GM12864 (cell line): ENCODE data around the gene RAP1B.
"Not testable (repeated sequence)": the region's sequence is repeated elsewhere in the genome, so short reads cannot be mapped to it uniquely, and the experiment has no call there.

Experiments
- DNase-seq: peaks from one replicate; pipeline ENCODE4 v3.0.0-alpha.2; 2011; ENCODE audit warnings: low read depth
- H3K4me3 ChIP-seq: 2 replicates; pipeline ENCODE4 v1.5.1; 2011; ENCODE audit warnings: mild to moderate bottlenecking, low read depth, low read length, control low read depth
- TF ChIP-seq, protein P1 (sequence below): IDR thresholded peaks from 2 replicates; pipeline ENCODE4 v1.5.1; 2011; ENCODE audit warnings: low read depth, mild to moderate bottlenecking, moderate library complexity, low read length, control low read depth, inconsistent platforms; ENCODE audit errors: missing control alignments

The RAP1B gene

GRCh38 chr12:68631227-68631626 lies 20.5 kb downstream of the RAP1B start:
- TF ChIP-seq, protein P1, sequence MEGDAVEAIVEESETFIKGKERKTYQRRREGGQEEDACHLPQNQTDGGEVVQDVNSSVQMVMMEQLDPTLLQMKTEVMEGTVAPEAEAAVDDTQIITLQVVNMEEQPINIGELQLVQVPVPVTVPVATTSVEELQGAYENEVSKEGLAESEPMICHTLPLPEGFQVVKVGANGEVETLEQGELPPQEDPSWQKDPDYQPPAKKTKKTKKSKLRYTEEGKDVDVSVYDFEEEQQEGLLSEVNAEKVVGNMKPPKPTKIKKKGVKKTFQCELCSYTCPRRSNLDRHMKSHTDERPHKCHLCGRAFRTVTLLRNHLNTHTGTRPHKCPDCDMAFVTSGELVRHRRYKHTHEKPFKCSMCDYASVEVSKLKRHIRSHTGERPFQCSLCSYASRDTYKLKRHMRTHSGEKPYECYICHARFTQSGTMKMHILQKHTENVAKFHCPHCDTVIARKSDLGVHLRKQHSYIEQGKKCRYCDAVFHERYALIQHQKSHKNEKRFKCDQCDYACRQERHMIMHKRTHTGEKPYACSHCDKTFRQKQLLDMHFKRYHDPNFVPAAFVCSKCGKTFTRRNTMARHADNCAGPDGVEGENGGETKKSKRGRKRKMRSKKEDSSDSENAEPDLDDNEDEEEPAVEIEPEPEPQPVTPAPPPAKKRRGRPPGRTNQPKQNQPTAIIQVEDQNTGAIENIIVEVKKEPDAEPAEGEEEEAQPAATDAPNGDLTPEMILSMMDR: no peak
- H3K4me3 ChIP-seq: no peak overlapping the region
- no peak for DNase-seq

GRCh38 chr12:68632486-68632885 lies 21.8 kb downstream of the RAP1B start:
- DNase-seq: no peak
- H3K4me3 ChIP-seq: no peak overlapping the region
- TF ChIP-seq, protein P1: no peak

DNA sequence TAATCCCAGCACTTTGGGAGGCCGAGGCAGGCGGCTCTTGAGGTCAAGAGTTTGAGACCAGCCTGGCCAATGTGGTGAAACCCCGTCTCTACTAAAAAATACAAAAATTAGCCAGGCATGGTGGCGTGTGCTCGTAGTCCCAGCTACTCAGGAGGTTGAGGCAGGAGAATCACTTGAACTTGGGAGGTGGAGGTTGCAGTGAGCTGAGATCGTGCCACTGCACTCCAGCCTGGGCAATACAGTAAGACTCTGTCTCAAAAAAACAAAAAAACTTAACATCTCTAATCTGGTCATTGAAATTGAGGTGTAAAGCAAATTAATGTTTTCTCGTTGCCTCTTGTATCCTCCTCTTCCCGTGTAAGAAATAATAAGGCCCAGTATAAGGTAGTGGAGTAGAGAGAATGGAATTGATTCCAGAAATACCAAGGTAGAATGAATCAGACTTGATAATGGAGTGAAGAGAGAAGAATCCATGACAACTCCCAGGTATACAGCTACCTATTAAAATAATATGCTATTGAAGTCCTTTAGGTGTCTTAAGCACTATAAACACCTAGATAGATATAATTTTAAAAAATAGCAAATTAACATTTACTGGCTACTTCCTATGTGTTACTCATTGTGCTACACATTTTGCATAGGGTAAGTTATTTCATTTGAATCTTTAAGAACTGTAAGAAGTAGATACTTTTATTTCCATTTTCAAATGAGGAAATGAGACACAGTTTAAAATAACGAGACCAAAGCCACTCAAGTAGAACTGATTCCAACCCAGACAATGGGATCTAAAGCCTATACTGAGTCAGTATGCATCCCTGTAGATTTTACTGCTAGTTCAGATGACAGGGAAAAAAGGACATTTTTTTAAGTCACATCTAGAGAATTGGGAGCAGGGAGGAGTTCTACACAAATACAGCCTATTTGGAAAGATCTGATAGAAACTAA lies 23.2 kb downstream of the RAP1B start:
- DNase-seq: no peak
- no peak overlapping the region for H3K4me3 ChIP-seq
- TF ChIP-seq, protein P1: no peak

DNA sequence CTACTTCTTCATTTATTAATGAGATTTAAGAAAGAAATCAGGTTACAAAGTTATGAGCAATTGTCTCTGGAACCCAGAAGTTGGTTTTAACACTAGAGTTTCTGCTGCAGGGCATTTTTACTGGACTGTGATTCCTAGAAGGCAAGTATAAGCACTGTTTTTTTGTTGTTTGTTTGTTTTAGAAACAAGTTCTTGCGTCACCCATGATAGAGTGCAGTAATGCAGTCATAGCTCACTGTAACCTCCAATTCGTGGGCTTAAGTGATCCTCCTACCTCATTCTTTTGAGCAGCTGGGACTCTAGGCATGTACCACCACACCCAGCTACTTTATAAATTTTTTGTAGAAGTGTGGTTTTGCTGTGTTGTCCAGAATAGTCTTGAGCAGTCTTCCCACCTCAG lies 25.6 kb downstream of the RAP1B start:
- no peak overlapping the region for H3K4me3 ChIP-seq
- TF ChIP-seq, protein P1: no peak
- DNase-seq: no peak

DNA sequence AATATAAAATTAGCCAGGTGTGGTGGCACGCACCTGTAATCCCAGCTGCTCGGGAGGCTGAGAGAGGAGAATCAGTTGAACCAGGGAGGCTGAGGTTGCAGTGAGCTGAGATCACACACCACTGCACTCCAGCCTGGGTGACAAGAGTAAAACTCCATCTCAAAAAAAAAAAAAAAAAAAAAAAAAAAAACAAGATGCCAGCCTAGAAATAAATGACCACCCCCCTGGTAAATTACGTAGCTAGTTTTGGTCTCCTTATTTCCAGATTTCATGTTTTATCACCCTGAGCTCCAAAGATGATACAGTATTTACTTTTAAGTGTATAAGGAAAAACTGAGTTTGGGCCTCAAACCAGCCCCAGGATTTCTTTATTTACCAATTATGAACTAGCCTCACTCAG lies 26.7 kb downstream of the RAP1B start:
- not testable (repeated sequence) for H3K4me3 ChIP-seq, DNase-seq

DNA sequence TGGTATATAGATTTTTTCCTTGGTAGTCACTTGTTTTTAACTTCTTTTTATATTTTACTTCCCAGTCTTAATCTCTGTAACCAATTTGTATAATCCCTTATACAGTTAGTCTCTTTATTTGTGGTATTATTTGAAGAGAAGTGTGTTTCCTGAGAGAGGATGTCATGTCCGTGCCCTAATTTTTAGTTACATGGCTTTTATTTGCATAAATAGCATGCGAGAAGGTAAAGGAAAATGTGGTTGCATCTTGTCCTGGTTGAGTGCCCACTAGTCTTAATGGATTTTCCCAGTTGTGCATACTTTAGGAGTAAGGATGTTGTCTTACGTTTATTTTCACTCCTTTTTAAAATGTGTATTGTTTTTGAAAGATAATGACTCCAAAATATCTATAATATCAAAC lies 27.5 kb downstream of the RAP1B start:
- no peak overlapping the region for H3K4me3 ChIP-seq
- TF ChIP-seq, protein P1: no peak
- no peak for DNase-seq

GRCh38 chr12:68638721-68639395 lies 28.2 kb downstream of the RAP1B start:
- TF ChIP-seq, protein P1: no peak
- no peak overlapping the region for H3K4me3 ChIP-seq
- DNase-seq: no peak
